Dendritic cell treated with granulocyte-macrophage colony-stimulating factor and Interleukin-4, amounts not matched to agents 40 ng/mL and 50 ng/mL, for 4 days (primary cell): ENCODE results near the gene SH3D21.
A peak's percentile ranks its signal among the peaks of the same experiment; 100 is the strongest.

Source experiments
- H3K27ac Mint-ChIP-seq: one replicate; pipeline ENCODE4 v1.8.0; 2022; ENCODE audit warnings: mild to moderate bottlenecking, mixed read lengths
- H3K27me3 Mint-ChIP-seq: one replicate; pipeline ENCODE4 v1.8.0; 2022; ENCODE audit warnings: mild to moderate bottlenecking, mixed read lengths
- H3K36me3 Mint-ChIP-seq: one replicate; pipeline ENCODE4 v1.8.0; 2022; ENCODE audit warnings: low read depth, mixed read lengths
- H3K4me1 Mint-ChIP-seq: one replicate; pipeline ENCODE4 v1.8.0; 2022; ENCODE audit warnings: low read depth, mixed read lengths
- H3K4me3 Mint-ChIP-seq: one replicate; pipeline ENCODE4 v1.8.0; 2022; ENCODE audit warnings: mild to moderate bottlenecking, moderate library complexity, mixed read lengths
- H3K9me3 Mint-ChIP-seq: one replicate; pipeline ENCODE4 v1.8.0; 2022; ENCODE audit warnings: mixed read lengths
- intact Hi-C: fragments of 100-400 bp; cut with micrococcal nuclease; formaldehyde crosslinking; loops from one replicate; pipeline ENCODE4 v1.15.0; 2022

Gene SH3D21

DNA sequence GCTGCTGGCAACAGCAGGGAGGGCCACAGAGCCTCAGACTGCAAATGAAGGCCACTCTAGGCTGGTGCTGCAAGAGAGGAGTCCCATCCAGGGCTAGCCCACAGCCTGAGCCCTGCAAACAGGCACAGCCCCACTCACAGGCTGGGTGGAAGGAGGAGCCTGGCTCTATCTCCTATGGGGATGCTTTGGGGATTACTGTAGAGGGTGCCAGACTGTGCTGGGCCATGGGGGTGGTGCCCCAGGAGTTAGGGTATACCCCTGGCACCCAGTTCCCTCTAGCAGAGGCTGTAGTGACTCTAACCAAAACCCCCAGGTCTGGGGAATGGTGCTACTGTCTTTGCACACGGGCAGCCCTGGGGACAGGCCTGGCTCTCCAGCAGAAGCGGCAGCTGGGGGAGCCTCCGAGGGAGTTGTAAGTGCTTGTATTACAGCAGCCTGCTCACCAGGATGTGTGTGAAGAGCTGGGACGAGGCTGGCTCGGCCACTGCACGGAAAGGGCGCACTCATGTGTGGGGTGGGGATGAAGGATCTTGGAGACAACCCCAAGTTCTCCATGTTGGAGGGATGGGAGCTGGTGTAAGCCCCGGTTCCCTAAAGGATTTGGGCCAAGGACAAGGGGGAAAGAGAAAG is 40.7 kb downstream of the SH3D21 start:
- H3K27me3 Mint-ChIP-seq = no peaks in the 10 kb centered on the region
- intact Hi-C loops = no loop called here
- H3K4me3 Mint-ChIP-seq = no peak overlapping the region
- peaks cover 61% of the 10 kb centered on the region for H3K4me1 Mint-ChIP-seq
- H3K36me3 Mint-ChIP-seq = peaks cover 95% of the 10 kb centered on the region
- H3K27ac Mint-ChIP-seq = no peak overlapping the region
- no peaks in the 10 kb centered on the region for H3K9me3 Mint-ChIP-seq

DNA sequence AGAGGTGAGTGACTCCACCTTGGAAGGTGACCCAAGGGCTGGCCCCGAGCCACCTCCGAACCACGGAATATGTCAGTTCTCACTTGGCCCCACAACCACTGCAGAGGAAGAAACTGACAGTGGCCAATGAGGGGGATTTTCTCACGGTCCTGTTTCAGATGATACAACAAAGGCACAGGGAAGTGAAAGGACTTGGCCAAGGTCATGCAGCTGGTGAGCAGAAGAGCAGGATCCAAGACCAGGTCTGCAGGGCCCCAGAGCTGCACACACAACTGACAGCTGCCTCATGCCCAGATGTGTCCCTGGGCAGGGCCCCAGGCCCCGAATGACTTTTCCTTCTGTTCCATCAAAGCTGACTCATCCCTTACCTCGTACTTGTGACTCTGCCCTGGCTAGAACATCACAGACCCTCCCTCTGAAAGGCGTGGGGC is 43.1 kb downstream of the SH3D21 start:
- intact Hi-C loops = no loop called here
- peaks cover 63% of the 10 kb centered on the region for H3K4me1 Mint-ChIP-seq
- no peaks in the 10 kb centered on the region for H3K27me3 Mint-ChIP-seq
- peaks cover 95% of the 10 kb centered on the region for H3K36me3 Mint-ChIP-seq
- H3K4me3 Mint-ChIP-seq = no peak overlapping the region
- H3K27ac Mint-ChIP-seq = peak overlapping the region; percentile 85
- H3K9me3 Mint-ChIP-seq = no peaks in the 10 kb centered on the region

DNA sequence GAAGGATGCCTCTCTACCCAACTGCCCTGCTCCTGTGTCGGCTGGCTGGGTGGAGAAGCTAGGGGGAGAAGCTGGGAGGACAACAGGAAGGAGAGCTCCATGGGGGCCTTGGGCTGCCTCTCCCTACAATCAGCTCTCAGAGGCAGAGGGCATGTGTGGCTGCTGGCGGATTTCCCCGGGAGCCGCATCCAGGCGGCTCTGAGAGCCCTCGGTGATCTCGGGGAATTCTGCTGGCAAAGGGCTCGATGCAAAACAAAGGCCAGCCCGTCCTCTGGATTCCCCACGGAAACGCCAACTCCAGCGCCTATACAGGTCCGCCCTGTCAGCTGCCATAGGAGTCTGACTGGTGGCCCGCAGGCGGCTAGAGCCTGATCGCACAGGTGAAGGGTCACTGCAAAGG is 43.7 kb downstream of the SH3D21 start:
- peaks cover 57% of the 10 kb centered on the region for H3K4me1 Mint-ChIP-seq

DNA sequence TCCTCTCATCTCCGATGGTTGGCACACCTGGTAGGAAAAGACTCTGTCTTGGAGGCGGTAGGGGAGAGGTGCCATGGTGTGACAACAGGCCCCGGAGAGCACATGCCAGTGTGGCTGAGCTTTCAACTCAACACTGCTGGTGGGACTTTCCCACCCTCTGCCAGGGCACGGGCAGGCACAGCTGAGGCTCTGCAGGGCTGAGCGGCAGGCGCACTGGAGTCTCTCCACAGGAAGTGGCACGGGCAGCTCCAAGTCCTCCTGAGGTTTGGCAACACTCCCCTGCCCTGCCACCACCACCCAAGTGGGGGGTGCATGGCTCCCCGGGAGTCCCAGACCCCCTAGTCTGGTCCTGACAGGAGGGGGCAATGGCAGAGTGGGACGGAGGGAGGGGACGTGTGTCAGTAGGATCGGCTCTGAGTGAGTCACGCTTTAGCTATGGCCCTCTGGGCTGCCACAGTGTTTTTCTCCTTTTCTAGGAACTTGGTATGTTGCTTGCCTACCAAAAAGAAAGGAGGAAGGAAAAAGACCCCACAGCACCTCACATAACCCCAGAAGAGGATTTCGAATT is 44.6 kb downstream of the SH3D21 start:
- H3K36me3 Mint-ChIP-seq = peaks cover 95% of the 10 kb centered on the region
- intact Hi-C loops = no loop called here
- peak overlapping the region; percentile 85 for H3K27ac Mint-ChIP-seq
- H3K27me3 Mint-ChIP-seq = no peaks in the 10 kb centered on the region
- peaks cover 53% of the 10 kb centered on the region for H3K4me1 Mint-ChIP-seq
- H3K9me3 Mint-ChIP-seq = no peaks in the 10 kb centered on the region
- H3K4me3 Mint-ChIP-seq = peak overlapping the region; percentile 7

More for the DNA sequence above, 43.7 kb downstream of the SH3D21 start:
- Mint-ChIP-seq H3K36me3 (peaks cover 95% of the 10 kb centered on the region), H3K9me3 (no peaks in the 10 kb centered on the region), H3K4me3 (peak overlapping the region; percentile 5), H3K27ac (peak overlapping the region; percentile 85), H3K27me3 (no peaks in the 10 kb centered on the region)
- intact Hi-C loops = no loop called here

DNA sequence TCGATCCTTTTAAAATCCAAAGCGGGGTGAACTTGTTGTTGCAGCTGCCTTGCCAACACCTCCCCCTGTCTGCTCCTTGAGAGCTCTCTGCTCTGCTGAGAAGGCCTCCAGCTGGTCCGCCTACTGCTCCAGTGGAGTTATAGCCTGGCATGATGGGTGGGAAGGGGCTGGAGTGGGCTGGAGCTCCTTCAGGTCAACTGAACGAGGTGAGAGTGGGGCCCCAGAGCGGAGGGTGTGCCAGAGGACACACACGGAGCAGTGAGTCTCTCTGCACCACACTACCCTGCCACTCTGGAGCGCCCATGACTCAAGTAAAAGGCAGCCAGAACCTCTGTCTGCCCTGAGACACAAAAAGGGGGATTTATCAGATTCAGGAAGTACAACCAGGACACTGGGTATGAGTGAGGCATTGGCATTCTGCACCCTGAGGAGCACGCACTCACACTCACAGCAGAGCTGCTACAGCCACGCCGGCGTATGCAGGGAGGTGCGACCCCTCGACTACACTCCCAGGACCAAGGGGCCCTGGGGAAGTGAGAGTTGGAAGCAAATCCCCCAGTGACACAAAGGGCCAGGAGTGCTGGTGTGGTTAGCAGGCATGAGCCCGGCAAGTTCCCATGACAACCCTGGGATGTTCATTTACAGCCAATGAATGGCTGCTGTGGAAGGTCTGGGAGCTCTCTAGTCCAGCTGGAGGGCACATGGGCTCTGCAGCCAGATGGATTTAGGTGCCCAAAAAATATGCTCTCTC is 45.2 kb downstream of the SH3D21 start:
- H3K4me1 Mint-ChIP-seq = peaks cover 53% of the 10 kb centered on the region
- intact Hi-C loops = no loop called here
- H3K27me3 Mint-ChIP-seq = no peaks in the 10 kb centered on the region
- peak overlapping the region; percentile 31 for H3K4me3 Mint-ChIP-seq
- H3K27ac Mint-ChIP-seq = peak overlapping the region; percentile 85
- H3K9me3 Mint-ChIP-seq = no peaks in the 10 kb centered on the region
- peaks cover 92% of the 10 kb centered on the region for H3K36me3 Mint-ChIP-seq

DNA sequence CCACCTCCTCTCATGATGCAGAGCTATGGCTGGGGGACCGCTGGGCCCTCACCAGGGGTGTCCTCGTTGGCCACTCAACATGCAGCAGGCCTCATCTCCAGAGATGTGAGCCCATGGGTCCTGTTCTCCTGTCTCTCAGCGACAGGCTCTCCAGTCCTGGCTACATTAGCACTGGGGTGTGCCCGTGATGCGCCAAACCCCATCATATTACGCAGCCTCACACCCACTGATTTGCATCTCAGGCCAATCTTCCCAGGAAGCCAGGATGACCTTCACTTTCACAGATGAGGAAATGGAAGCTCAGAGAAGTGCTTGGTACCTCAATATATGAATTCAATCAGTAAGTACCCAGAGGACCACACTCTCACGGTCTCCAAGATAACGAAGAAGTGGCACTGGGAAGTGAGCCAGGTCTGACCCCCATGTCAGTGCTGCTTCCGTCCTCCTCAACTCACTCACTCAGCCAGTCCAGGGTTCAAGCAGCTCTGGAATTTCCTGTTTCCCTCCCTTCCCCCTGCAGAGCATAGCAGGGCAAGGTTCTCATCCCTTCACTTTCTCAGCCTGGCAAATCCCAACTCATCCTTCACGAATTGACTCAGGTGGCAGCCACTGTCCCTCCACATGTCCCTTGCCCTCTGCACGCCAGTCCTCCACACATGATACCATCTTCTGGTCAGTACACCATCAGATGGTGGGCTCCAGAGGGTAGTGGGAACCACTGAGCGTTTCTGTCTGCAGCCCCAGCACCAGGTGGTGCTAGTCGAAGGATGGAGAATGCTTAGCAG is 46.1 kb downstream of the SH3D21 start:
- peaks cover 53% of the 10 kb centered on the region for H3K4me1 Mint-ChIP-seq
- peak overlapping the region; percentile 85 for H3K27ac Mint-ChIP-seq
- intact Hi-C loops = no loop called here
- no peaks in the 10 kb centered on the region for H3K9me3 Mint-ChIP-seq
- H3K36me3 Mint-ChIP-seq = peaks cover 92% of the 10 kb centered on the region
- H3K4me3 Mint-ChIP-seq = peak overlapping the region; percentile 17
- no peaks in the 10 kb centered on the region for H3K27me3 Mint-ChIP-seq

DNA sequence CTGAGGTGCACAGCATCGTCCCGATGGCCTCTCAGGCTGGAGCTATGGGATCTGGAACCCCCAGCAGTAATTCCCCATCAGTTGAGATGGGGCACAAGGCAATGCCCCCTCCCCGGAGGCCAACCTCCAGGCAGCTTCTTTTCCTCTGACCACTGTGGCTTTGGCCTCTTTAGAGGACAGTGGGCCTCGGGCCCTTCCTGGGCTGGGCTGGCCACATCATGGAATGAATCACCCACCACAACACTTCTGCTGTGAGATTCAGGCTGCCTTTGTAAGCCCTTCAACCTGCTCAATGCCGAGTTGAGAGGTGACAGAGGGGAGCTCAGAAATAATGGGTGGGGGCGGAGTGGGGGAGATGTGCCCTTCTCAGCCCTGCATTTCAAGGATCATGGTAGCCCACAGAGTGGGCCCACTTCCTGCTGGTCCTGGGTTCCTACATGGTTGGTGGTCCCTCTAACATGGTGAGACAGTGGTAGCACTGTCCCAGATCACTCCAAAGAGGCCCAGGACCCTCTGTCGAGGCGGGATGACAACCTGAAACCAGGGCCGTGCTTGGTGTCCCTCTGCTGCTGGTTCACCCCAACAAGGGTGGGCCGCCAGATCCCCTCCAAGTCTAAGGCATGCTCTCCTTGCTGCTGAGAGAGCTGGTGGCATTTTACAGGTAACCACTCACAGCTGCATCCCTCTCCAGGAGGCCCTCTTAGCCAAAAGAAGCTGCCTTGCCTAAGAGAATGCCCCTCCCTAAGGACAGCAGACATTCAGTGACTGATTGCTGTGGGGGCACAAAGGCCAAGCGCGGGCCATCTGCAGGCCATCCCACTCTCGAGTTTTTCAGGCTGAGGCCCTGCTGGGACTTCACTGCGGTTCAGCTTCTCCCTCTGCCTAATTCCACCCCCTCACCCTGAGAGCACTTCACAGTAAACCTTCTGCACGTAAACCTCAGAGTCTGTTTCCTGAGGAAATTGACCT is 47.0 kb downstream of the SH3D21 start:
- Mint-ChIP-seq H3K27me3 (no peaks in the 10 kb centered on the region), H3K9me3 (no peaks in the 10 kb centered on the region), H3K36me3 (peaks cover 92% of the 10 kb centered on the region), H3K4me3 (peak overlapping the region; percentile 17), H3K27ac (peak overlapping the region; percentile 85), H3K4me1 (peaks cover 52% of the 10 kb centered on the region)
- intact Hi-C loops = no loop called here

DNA sequence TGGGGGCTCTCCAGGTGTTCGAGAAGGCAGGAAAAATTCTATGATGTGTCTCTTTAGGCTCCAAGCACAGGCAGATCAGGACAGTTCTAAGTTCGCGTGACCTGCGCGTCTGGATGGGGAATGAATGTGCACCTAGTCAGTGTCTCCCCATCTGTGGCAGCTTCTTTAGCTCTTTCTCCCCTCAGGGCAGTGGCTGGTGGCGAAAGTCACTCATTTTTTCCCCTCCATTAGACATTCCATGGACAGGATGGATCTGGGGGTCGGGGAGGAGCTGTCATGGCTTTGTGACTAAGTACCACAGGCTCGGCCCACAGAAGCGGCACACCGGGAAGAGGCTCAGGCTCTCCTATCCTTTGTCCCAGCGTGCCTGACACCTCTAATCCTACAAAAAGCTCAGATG is 48.3 kb downstream of the SH3D21 start:
- Mint-ChIP-seq H3K9me3 (no peaks in the 10 kb centered on the region), H3K4me1 (peaks cover 42% of the 10 kb centered on the region), H3K4me3 (no peak overlapping the region), H3K36me3 (peaks cover 92% of the 10 kb centered on the region), H3K27me3 (no peaks in the 10 kb centered on the region), H3K27ac (no peak overlapping the region)
- intact Hi-C loops = no loop called here

DNA sequence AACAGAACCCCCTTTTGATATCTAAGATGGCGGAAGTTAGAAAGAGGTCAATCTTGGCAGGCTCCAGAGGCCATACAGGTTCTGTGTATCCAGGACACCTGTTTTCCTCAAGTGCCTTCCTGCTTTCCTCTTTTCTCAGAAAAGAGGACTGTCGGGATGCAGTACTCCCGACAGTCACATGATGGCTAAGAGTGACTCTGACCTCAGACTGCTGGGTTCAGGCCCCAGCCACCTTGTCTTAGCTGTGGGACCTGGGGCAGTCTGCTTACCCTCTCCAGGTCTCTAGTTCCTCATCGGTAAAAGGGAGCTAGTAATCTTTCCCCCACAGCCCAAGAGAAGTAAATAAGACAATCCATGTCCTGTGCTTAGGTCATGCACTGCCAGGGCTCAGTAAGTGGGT is 49.6 kb downstream of the SH3D21 start:
- Mint-ChIP-seq H3K4me3 (no peak overlapping the region), H3K4me1 (peaks cover 34% of the 10 kb centered on the region), H3K9me3 (no peaks in the 10 kb centered on the region), H3K27ac (no peak overlapping the region), H3K36me3 (peaks cover 90% of the 10 kb centered on the region), H3K27me3 (no peaks in the 10 kb centered on the region)
- intact Hi-C loops = no loop called here

DNA sequence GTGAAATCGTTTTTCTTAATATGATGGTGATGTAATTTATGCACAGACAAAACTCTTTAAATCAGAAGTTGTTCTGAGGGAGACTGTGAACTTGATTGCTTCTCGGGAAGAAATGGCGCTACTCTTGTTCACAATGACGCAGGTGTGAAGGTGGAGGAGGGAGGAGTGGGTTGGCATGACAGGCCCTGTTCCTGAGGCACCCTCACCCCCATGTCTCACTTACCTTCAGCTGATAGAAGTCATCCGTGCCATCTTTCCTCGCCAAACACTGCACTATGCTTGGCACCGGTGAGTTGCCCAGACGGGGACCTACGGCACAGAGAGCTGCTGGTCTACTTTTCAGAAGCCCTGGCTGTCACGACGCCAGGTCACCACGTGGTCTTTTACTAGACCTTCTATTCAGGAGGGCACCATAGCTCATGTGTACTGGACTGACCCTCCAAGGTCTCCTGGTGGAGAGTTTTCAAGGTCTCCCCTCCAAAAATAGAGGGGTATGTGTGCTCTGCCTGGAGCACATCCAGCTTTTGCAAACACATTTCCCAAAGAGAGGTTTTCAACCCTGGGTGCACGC is 52.4 kb downstream of the SH3D21 start:
- peaks cover 6% of the 10 kb centered on the region for H3K4me1 Mint-ChIP-seq
- H3K27me3 Mint-ChIP-seq = no peaks in the 10 kb centered on the region
- no peaks in the 10 kb centered on the region for H3K9me3 Mint-ChIP-seq
- no peak overlapping the region for H3K4me3 Mint-ChIP-seq
- no peak overlapping the region for H3K27ac Mint-ChIP-seq
- intact Hi-C loops = no loop called here
- peaks cover 91% of the 10 kb centered on the region for H3K36me3 Mint-ChIP-seq

DNA sequence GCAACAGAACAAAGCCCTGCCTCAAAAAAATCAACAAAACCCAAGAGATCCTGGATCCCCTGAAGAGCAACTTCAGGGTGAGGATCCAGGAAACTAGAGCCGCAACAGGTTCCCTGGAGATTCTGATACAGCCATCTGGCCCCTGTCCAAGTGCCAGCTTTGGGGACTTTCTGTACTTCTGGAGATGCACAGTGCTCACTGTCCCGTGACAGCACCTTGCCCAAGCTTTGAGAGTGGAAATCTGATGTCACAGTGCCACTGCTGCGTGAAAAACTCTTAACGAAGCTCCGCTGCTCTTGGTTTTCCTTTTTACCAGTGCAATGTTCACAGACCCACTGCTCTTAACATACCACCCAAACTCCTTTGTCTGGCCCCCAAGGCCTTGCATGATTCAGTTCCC is 53.2 kb downstream of the SH3D21 start:
- Mint-ChIP-seq H3K27me3 (no peaks in the 10 kb centered on the region), H3K36me3 (peaks cover 83% of the 10 kb centered on the region), H3K4me1 (peaks cover 5% of the 10 kb centered on the region), H3K4me3 (no peak overlapping the region), H3K27ac (peak overlapping the region; percentile 3), H3K9me3 (no peaks in the 10 kb centered on the region)
- intact Hi-C loops = no loop called here

DNA sequence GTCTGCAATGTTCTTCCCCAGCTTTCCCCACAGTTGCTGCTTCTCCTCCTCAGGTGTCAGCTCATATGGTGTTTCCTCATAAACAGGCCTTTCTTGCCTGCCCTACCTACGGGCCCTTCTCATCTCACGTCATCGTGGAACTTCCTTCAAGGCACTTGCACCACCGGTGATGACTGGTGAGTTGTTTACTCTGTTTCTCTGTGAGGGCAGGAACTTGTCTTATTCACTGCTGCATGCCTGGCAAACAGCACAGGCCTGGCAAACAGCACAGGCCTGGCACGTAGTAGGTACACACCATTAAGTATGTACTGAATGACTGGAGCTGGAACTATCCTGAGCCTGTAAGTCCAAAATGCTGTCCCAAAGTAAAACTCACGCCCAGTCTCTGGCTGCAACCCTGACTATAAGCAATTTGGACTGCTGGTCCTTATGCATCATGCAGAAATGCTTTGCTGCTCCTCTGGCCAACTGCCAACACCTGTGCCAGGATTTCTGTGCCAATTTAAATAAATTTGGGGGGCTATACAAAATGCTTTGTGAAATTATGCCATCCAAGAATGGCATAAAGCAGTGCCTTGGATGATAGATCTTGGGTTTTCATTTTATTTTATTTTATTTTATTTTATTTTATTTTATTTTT is 53.9 kb downstream of the SH3D21 start:
- H3K36me3 Mint-ChIP-seq = peaks cover 77% of the 10 kb centered on the region
- peak overlapping the region; percentile 3 for H3K27ac Mint-ChIP-seq
- no peaks in the 10 kb centered on the region for H3K27me3 Mint-ChIP-seq
- H3K4me3 Mint-ChIP-seq = no peak overlapping the region
- H3K4me1 Mint-ChIP-seq = peaks cover 8% of the 10 kb centered on the region
- H3K9me3 Mint-ChIP-seq = no peaks in the 10 kb centered on the region
- intact Hi-C loops = no loop called here
